Measurements from ENCODE around the gene HIF3A. TPM values are rescaled to one million over a fixed set of nuclear protein-coding genes. Genes with fewer than 3 reads are reported as not detected.
"Not testable (repeated sequence)": the region's sequence is repeated elsewhere in the genome, so short reads cannot be mapped to it uniquely, and the experiment has no call there.

The HIF3A gene
- polyA plus RNA-seq, 1 donor (not counting 4 experiments of a cell fraction or from before 2014, with no cell fraction given): 0.01 TPM

GRCh38 chr19:46270521-46271256 is 26.2 kb upstream of the HIF3A start:
- no peak overlapping the region for H3K4me3 ChIP-seq (ENCODE audit: control insufficient read depth in 2 of 3, extremely low read depth in 1 of 3, insufficient read depth in 2 of 3, low read depth in 1 of 3, low read length in 3 of 3)
- H2AFZ ChIP-seq (ENCODE audit: control insufficient read depth, low read length): no peak overlapping the region
- dilution Hi-C loops (cut with MboI; ENCODE audit: extremely low pct_ligation_motif_present, low sequenced_read_pairs): no loop called here
- DNase-seq (ENCODE audit: low read depth, low spot score) (no peak), FAIRE-seq (no peak)
- no peak overlapping the region for H3K9ac ChIP-seq (ENCODE audit: control insufficient read depth, extremely low read depth, insufficient read depth, low read length)
- peaks cover 4% of the 10 kb centered on the region for H3K4me1 ChIP-seq (ENCODE audit: control insufficient read depth, extremely low read depth, insufficient read depth, low read length)
- no peak overlapping the region for H3K4me2 ChIP-seq (ENCODE audit: control insufficient read depth, extremely low read depth, insufficient read depth, low read depth, low read length)
- H3K27me3 ChIP-seq (ENCODE audit: control insufficient read depth, extremely low read depth, insufficient read depth, low read length): peaks cover 3% of the 10 kb centered on the region
- H3K36me3 ChIP-seq (ENCODE audit: control insufficient read depth in 2 of 2, extremely low read depth in 1 of 2, insufficient read depth in 2 of 2, low read length in 2 of 2): no peaks in the 10 kb centered on the region
- H3K9me3 ChIP-seq (ENCODE audit: control insufficient read depth, low read depth, low read length): no peaks in the 10 kb centered on the region
- H3K27ac ChIP-seq (ENCODE audit: control insufficient read depth, insufficient read depth, low read length): no peak overlapping the region
- no peaks in the 10 kb centered on the region for H4K20me1 ChIP-seq (ENCODE audit: control insufficient read depth, extremely low read depth, insufficient read depth, low read length)
- no peaks in the 10 kb centered on the region for H3K9me1 ChIP-seq (ENCODE audit: control insufficient read depth, extremely low read depth, insufficient read depth, low read length)
- TF ChIP-seq EZH2 (IDR thresholded peaks at IDR 0.05; ENCODE audit: low read length) (no peak), CTCF (optimal IDR thresholded peaks at IDR 0.05 in 1 of 3, IDR thresholded peaks at IDR 0.05 in 1 of 3, conservative IDR thresholded peaks at IDR 0.05 in 1 of 3; ENCODE audit: extremely low read depth in 1 of 3, insufficient read depth in 2 of 3, low read length in 3 of 3) (no peak)
- no peaks in the 10 kb centered on the region for H3K79me2 ChIP-seq (ENCODE audit: control insufficient read depth, insufficient read depth, low read length)

- H3K36me3 ChIP-seq (ENCODE audit: control insufficient read depth in 2 of 2, extremely low read depth in 1 of 2, insufficient read depth in 2 of 2, low read length in 2 of 2): no peaks in the 10 kb centered on the region
- FAIRE-seq (peak; percentile 20), DNase-seq (ENCODE audit: low read depth, low spot score) (no peak)
- dilution Hi-C loops (cut with MboI; ENCODE audit: extremely low pct_ligation_motif_present, low sequenced_read_pairs): no loop called here
- H3K27me3 ChIP-seq (ENCODE audit: control insufficient read depth, extremely low read depth, insufficient read depth, low read length): peaks cover 3% of the 10 kb centered on the region
- H3K4me1 ChIP-seq (ENCODE audit: control insufficient read depth, extremely low read depth, insufficient read depth, low read length): peaks cover 4% of the 10 kb centered on the region
- no peak overlapping the region for H2AFZ ChIP-seq (ENCODE audit: control insufficient read depth, low read length)
- no peak for TF ChIP-seq CTCF (optimal IDR thresholded peaks at IDR 0.05 in 1 of 3, IDR thresholded peaks at IDR 0.05 in 1 of 3, conservative IDR thresholded peaks at IDR 0.05 in 1 of 3; ENCODE audit: extremely low read depth in 1 of 3, insufficient read depth in 2 of 3, low read length in 3 of 3)
- no peak for TF ChIP-seq EZH2 (IDR thresholded peaks at IDR 0.05; ENCODE audit: low read length)
- no peak overlapping the region for H3K9ac ChIP-seq (ENCODE audit: control insufficient read depth, extremely low read depth, insufficient read depth, low read length)
- H3K27ac ChIP-seq (ENCODE audit: control insufficient read depth, insufficient read depth, low read length): no peak overlapping the region
- no peaks in the 10 kb centered on the region for H3K9me3 ChIP-seq (ENCODE audit: control insufficient read depth, low read depth, low read length)
- no peaks in the 10 kb centered on the region for H4K20me1 ChIP-seq (ENCODE audit: control insufficient read depth, extremely low read depth, insufficient read depth, low read length)
- H3K4me3 ChIP-seq (ENCODE audit: control insufficient read depth in 2 of 3, extremely low read depth in 1 of 3, insufficient read depth in 2 of 3, low read depth in 1 of 3, low read length in 3 of 3): no peak overlapping the region
- H3K9me1 ChIP-seq (ENCODE audit: control insufficient read depth, extremely low read depth, insufficient read depth, low read length): no peaks in the 10 kb centered on the region
- no peak overlapping the region for H3K4me2 ChIP-seq (ENCODE audit: control insufficient read depth, extremely low read depth, insufficient read depth, low read depth, low read length)
- H3K79me2 ChIP-seq (ENCODE audit: control insufficient read depth, insufficient read depth, low read length): no peaks in the 10 kb centered on the region
Measured at GRCh38 chr19:46271481-46272197, 25.2 kb upstream of the HIF3A start.

- H4K20me1 ChIP-seq (ENCODE audit: control insufficient read depth, extremely low read depth, insufficient read depth, low read length); H2AFZ ChIP-seq (ENCODE audit: control insufficient read depth, low read length); H3K4me2 ChIP-seq (ENCODE audit: control insufficient read depth, extremely low read depth, insufficient read depth, low read depth, low read length); H3K36me3 ChIP-seq (ENCODE audit: control insufficient read depth in 2 of 2, extremely low read depth in 1 of 2, insufficient read depth in 2 of 2, low read length in 2 of 2); H3K79me2 ChIP-seq (ENCODE audit: control insufficient read depth, insufficient read depth, low read length); FAIRE-seq; H3K27ac ChIP-seq (ENCODE audit: control insufficient read depth, insufficient read depth, low read length); H3K4me3 ChIP-seq (ENCODE audit: control insufficient read depth in 2 of 3, extremely low read depth in 1 of 3, insufficient read depth in 2 of 3, low read depth in 1 of 3, low read length in 3 of 3); H3K9ac ChIP-seq (ENCODE audit: control insufficient read depth, extremely low read depth, insufficient read depth, low read length); DNase-seq (ENCODE audit: low read depth, low spot score); H3K4me1 ChIP-seq (ENCODE audit: control insufficient read depth, extremely low read depth, insufficient read depth, low read length); H3K9me1 ChIP-seq (ENCODE audit: control insufficient read depth, extremely low read depth, insufficient read depth, low read length); H3K27me3 ChIP-seq (ENCODE audit: control insufficient read depth, extremely low read depth, insufficient read depth, low read length); dilution Hi-C loops (cut with MboI; ENCODE audit: extremely low pct_ligation_motif_present, low sequenced_read_pairs); H3K9me3 ChIP-seq (ENCODE audit: control insufficient read depth, low read depth, low read length): not testable (repeated sequence)
Measured at GRCh38 chr19:46273931-46274330, 22.9 kb upstream of the HIF3A start.

All from keratinocyte (primary cell).